ENCODE measurements around the gene ATN1.

ATN1 gene

DNA sequence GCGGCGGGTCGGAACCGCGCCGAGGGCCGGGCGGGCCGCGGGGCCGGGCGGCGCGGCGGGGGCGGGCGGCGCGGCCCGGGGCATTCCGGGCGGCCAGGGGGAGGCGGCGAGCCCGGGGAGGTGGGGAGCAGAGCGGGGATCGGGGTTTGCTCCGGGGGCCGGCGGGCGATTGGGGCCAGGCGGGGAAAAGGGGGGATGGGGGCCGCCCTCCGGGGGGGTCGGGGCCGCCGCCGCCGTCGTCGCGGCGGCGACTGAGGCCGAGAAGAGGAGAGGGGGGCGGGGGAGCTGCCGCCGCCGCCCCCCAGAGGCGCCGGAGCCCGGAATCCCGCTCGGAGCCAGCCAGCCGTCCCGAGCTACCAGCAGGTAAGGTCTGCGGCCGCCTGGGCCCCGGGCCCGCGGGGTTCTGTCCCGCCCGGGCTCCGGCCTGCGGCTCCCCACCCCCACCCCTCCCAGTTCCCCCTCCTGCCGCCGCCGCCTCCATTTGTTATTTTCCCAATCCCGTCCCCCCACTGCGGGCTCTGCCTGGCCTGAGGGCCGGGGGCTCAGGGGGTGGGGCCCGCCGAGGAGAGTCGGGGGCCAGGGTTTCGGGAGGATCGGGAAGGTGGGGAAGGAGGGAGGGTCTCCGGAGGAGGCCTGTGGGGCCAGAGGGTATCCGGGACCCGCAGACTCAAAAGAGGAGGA lies 403 bp downstream of the ATN1 start:
- DNase-seq, result no peak

DNA sequence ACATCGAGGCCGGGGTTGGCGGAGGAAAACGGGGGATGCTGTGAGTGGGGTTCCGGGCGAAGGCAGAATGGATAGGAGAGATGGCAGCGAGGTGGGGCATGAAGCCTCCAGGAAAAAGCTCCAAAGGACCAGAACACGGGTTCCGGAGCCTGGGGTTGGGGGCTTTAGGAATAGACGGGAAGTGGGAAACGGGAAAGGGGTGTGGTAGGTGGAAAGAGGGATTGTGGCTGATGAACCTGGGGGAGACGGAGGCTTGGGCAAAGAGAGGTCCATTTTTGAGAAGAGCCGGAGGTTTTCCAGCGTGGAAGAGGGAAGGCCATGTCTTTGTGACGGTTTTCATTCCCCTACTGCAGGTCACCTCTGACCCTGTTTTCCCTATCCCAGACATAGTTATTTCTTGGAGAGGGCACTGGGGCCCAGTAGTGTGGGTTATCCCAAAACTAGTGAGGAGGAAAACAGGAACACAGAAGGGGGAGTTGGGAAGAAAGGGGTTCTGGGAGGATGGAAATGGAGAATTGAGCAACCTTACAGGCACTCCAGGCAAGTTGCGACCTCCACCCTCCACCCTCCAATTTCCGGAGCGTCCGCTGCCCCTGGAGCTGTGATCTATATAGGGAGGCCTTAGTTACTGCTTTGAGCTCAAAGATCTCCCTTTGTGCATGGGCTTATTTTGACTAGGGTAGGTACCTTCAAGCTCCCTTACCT lies 1.1 kb downstream of the ATN1 start:
- no peak for DNase-seq

DNA sequence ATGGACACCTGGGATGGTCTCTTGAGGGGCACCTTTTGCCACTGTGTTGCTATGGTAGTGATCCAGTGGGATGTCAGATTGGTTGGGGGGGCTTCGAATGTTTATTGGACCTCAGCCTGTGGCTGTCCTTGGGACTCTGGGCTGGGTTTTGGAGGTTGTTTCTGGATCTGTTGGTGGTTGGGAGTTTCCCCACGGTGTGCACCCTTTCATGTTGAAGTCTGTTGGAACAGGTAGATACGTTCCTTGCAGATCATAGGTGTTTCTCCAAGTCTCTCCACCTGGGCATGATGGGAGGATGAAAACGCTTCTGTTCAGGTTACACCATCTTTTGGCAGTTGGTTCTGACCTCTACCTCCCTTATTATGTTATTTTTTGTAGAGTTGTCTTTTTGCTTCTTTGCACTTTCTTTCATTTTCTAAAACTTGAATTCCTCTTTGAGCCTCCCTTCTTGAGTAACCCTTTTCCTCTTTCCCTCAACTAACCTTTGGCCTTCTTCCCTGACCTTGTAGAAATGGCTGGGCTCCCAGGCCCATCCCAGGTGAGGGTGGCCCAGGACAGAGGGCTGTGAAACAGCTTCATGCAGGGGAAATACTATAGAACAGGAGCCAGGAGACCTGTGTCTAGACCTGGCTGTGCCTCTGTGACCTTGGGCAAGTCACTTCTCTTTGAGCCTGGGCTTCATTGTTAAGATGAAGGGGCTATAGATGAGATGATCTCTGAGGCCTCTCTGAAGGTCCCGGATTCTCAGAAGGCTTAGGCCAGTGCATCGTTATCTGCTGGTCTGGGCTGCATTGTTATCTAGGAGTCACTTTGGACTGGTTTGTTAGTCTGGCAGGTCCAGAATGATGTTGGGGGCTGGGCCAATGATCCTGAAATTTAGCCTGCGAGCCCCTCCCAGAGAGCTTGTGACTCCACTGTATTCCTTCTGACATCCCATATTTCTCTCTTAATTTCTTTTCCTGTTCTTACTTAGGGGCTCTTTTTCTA lies 2.0 kb downstream of the ATN1 start:
- DNase-seq, result no peak

DNA sequence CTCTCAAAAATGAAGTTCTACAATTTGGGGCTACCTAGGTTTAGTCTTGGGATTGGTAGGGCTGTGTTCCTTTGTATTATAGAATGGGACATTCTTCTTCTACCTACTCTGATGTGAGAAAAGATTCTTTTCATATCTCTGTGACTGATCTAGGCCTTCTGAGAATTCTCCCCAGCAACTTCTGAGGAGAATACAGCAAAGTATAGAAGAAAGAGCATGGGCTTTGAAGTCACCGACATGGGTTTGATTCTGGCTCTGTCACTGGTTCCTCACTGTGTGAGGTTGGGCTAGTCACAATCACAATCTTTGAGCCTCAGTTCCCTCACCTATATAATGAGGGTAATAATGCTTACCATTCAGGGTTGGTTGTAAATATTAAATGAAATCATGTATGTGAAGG lies 5.0 kb downstream of the ATN1 start:
- DNase-seq, result no peak

DNA sequence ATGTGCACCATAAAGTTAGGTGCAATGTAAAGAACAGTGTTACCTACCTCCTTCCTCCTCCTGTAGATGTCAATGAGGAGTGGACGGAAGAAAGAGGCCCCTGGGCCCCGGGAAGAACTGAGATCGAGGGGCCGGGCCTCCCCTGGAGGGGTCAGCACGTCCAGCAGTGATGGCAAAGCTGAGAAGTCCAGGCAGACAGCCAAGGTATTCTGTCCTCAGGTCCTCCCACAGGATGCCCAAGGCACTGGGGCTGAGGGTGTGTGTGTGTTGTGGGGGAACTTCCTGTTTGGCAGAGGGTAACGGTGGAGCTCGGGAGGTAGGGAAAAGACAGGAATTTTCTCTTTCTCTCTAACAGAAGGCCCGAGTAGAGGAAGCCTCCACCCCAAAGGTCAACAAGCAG lies 6.4 kb downstream of the ATN1 start:
- no peak for DNase-seq

DNA sequence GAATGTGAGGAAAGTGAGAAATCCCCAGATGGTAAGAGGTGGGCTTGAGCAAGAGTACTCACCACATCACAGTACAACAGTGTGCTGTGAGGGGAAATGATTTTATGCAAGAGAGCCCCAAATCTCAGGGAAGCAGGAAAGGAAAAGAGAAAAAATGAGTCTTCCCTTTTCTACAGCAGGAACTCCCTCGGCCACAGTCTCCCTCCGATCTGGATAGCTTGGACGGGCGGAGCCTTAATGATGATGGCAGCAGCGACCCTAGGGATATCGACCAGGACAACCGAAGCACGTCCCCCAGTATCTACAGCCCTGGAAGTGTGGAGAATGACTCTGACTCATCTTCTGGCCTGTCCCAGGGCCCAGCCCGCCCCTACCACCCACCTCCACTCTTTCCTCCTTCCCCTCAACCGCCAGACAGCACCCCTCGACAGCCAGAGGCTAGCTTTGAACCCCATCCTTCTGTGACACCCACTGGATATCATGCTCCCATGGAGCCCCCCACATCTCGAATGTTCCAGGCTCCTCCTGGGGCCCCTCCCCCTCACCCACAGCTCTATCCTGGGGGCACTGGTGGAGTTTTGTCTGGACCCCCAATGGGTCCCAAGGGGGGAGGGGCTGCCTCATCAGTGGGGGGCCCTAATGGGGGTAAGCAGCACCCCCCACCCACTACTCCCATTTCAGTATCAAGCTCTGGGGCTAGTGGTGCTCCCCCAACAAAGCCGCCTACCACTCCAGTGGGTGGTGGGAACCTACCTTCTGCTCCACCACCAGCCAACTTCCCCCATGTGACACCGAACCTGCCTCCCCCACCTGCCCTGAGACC lies 7.8 kb downstream of the ATN1 start:
- DNase-seq, result no peak

DNA sequence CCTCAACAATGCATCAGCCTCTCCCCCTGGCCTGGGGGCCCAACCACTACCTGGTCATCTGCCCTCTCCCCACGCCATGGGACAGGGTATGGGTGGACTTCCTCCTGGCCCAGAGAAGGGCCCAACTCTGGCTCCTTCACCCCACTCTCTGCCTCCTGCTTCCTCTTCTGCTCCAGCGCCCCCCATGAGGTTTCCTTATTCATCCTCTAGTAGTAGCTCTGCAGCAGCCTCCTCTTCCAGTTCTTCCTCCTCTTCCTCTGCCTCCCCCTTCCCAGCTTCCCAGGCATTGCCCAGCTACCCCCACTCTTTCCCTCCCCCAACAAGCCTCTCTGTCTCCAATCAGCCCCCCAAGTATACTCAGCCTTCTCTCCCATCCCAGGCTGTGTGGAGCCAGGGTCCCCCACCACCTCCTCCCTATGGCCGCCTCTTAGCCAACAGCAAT lies 8.5 kb downstream of the ATN1 start:
- no peak for DNase-seq

DNA sequence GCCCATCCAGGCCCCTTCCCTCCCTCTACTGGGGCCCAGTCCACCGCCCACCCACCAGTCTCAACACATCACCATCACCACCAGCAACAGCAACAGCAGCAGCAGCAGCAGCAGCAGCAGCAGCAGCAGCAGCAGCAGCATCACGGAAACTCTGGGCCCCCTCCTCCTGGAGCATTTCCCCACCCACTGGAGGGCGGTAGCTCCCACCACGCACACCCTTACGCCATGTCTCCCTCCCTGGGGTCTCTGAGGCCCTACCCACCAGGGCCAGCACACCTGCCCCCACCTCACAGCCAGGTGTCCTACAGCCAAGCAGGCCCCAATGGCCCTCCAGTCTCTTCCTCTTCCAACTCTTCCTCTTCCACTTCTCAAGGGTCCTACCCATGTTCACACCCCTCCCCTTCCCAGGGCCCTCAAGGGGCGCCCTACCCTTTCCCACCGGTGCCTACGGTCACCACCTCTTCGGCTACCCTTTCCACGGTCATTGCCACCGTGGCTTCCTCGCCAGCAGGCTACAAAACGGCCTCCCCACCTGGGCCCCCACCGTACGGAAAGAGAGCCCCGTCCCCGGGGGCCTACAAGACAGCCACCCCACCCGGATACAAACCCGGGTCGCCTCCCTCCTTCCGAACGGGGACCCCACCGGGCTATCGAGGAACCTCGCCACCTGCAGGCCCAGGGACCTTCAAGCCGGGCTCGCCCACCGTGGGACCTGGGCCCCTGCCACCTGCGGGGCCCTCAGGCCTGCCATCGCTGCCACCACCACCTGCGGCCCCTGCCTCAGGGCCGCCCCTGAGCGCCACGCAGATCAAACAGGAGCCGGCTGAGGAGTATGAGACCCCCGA lies 9.1 kb downstream of the ATN1 start:
- no peak for DNase-seq

DNA sequence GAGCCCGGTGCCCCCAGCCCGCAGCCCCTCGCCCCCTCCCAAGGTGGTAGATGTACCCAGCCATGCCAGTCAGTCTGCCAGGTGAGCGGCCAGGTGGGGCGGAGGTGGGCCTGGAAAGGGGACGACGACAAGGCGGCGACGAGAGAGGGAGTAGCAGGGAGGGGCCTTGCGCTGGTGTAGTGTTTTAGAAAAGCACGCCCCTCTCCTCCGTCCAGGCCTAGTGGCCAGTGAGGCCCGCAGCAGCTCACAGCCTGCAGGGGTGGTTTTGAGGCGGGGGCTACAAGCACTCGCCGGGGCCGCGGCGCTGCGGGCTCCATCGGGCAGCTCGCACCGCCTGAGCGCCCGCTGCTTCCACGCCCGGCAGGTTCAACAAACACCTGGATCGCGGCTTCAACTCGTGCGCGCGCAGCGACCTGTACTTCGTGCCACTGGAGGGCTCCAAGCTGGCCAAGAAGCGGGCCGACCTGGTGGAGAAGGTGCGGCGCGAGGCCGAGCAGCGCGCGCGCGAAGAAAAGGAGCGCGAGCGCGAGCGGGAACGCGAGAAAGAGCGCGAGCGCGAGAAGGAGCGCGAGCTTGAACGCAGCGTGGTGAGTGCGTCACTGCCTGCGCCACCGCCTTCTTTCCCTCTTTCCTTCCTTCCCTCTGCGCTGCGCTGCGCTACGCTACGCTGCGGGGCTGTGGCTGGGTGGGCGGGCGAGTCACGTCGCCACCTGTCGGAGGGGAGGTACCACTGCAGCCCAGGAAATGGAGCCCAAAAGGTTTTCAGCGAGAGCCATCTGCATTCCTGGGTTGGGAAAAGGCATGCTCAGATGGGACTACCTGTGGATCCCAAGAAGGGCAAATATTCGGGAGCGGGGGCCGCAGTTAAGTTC lies 10.0 kb downstream of the ATN1 start:
- peak; percentile 89 to 91 for DNase-seq

DNA sequence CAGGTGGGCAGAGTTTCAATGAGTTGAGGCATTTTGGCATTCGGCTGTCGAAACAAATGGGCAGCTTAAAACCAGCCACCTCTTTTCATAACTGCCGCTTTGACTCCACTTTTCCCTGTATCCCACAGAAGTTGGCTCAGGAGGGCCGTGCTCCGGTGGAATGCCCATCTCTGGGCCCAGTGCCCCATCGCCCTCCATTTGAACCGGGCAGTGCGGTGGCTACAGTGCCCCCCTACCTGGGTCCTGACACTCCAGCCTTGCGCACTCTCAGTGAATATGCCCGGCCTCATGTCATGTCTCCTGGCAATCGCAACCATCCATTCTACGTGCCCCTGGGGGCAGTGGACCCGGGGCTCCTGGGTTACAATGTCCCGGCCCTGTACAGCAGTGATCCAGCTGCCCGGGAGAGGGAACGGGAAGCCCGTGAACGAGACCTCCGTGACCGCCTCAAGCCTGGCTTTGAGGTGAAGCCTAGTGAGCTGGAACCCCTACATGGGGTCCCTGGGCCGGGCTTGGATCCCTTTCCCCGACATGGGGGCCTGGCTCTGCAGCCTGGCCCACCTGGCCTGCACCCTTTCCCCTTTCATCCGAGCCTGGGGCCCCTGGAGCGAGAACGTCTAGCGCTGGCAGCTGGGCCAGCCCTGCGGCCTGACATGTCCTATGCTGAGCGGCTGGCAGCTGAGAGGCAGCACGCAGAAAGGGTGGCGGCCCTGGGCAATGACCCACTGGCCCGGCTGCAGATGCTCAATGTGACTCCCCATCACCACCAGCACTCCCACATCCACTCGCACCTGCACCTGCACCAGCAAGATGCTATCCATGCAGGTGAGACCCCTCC lies 10.8 kb downstream of the ATN1 start:
- no peak for DNase-seq

DNA sequence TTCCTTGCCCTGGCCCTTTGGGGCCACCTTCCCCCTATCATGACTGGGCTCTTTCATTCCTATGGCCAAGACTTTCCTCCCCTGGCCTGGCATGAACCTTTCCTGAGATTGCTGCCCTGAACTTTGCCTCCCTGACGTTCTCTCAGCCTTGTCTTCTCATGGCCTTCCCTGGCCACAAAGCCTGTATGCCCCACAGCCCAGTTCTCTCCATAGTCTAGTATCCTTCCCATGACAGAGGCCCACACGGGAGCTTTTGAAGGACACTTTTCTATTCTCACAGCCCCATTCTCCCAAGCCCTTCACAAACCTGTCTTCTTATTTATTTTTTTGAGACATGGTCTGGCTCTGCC lies 11.4 kb downstream of the ATN1 start:
- DNase-seq, result no peak

DNA sequence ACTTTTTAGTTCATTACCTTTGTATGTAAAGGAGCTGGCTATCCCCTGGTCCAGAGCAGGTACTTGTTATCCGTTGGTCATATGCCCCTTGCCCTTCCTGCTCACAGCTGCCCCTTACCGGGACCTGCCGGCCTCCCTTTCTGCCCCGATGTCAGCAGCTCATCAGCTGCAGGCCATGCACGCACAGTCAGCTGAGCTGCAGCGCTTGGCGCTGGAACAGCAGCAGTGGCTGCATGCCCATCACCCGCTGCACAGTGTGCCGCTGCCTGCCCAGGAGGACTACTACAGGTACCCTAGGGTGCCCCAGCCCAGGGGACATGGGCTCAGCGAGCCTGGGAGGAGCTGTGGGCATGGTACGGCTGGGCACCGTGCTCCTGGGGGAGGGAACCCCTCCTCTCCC lies 13.5 kb downstream of the ATN1 start:
- DNase-seq, result no peak

DNA sequence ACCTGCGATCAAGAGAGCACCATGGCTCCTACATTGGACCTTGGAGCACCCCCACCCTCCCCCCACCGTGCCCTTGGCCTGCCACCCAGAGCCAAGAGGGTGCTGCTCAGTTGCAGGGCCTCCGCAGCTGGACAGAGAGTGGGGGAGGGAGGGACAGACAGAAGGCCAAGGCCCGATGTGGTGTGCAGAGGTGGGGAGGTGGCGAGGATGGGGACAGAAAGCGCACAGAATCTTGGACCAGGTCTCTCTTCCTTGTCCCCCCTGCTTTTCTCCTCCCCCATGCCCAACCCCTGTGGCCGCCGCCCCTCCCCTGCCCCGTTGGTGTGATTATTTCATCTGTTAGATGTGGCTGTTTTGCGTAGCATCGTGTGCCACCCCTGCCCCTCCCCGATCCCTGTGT lies 14.0 kb downstream of the ATN1 start:
- DNase-seq, result no peak

DNA sequence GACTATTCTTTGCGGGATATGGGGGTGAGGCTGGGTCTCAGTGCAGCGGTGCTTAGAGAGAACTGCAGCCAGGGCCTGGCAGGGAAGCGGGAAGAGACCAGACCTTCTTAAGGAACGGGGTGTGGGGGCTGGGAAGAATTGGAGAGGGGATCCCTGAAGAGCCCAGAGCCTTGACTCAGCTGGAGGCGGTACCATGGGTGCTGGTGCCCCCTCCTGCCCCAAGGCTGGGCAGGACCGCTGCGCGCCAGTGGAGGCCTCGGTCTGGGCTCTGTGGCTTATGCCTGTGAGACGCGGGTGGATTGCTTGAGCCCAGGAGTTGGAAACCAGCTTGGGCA lies 14.5 kb downstream of the ATN1 start:
- no peak for DNase-seq

DNA sequence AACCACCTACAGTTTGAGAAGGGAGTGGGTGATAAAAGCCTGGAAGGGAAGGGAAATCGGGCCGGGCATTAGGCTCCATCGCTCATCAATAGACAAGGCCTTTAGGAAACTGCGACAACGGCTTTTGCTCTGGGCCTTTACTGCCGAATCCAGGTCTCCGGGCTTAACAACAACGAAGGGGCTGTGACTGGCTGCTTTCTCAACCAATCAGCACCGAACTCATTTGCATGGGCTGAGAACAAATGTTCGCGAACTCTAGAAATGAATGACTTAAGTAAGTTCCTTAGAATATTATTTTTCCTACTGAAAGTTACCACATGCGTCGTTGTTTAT lies 15.6 kb downstream of the ATN1 start:
- DNase-seq, result peak; percentile 83 to 89

DNA sequence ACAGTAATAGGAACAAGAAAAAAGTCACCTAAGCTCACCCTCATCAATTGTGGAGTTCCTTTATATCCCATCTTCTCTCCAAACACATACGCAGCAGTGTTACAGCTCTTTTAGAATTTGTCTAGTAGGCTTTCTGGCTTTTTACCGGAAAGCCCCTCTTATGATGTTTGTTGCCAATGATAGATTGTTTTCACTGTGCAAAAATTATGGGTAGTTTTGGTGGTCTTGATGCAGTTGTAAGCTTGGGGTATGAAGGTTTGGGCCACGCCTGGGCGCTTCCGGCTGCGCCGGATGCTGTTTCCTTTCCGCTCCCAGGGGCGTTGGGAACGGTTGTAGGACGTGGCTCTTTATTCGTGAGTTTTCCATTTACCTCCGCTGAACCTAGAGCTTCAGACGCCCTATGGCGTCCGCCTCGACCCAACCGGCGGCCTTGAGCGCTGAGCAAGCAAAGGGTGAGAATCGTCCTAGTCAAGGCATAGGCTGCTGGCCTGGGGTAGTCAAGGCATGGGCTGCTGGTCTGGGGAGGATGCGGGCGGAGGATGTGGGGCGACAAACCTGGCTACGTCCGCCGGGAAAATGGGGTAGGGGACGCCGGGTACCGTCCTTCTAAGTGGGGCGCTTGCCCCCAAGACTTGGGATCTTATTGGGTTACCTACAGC lies 16.1 kb downstream of the ATN1 start, which contains the start of the genes C12orf57 and RNU7-1:
TSS of gene C12orf57 (plus strand) at position 301 of the 659 bp plus-strand sequence. CDS start at position 401, 100 bp downstream.
TSS of gene RNU7-1 (plus strand) at position 95 of the 659 bp plus-strand sequence.
- DNase-seq, result peak; percentile 80 to 89

DNA sequence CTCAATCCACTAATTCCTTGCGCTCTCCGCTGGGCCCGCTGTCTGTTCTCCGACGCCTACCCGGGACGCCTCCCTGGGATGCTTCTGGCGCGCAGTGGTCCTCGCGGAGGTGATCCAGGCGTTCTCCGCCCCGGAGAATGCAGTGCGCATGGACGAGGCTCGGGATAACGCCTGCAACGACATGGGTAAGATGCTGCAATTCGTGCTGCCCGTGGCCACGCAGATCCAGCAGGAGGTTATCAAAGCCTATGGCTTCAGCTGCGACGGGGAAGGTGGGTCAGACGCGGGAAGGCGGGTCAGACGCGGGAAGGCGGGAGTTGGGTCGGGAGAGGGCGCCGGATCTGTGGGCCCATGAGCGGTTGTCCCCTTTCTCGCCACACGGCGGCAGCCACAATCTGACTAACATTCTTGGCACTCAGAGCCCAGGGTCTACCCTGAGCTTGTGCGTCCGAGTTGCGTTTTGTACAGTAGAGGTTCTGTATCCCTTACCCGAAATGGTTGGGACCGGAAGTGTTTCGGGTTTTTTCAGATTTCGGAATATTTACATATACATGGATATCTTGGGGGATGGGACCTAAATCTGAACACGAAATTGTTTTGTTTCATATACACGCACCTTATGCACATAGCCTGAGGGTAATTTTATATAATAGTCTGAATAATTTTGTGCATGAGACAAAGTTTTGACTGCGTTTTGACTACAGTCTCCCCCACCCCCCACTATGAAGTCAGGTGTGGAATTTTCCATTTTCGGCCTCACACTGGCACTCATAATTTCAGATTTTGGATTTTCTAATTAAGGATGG lies 16.8 kb downstream of the ATN1 start:
- peak; percentile 79 to 80 for DNase-seq

DNA sequence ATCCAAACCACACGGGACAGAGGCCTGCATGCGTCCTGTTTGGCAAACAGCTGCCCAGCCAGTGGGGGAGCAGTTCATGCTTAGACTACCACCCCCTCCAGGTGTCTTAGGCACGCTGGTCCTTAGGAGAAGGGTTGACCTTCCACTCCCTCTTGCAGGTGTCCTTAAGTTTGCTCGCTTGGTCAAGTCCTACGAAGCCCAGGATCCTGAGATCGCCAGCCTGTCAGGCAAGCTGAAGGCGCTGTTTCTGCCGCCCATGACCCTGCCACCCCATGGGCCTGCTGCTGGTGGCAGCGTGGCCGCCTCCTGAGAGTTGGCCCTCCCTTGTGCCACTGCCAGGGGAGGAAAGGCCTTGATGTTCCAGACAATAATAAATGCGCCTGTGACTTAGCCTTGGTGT lies 17.9 kb downstream of the ATN1 start:
- DNase-seq, result no peak
